Smooth muscle cell (in vitro differentiated cells): Measurements from ENCODE around the gene OGA. TPM values are rescaled to one million over a fixed set of nuclear protein-coding genes. Genes with fewer than 3 reads are reported as not detected.

Source experiments
- DNase-seq: peaks from one replicate; lab custom pipeline; 2025; ENCODE audit not compliant: unreplicated experiment; lab: John Stamatoyannopoulos, UW
- H2AFZ ChIP-seq: fragments of 200-600 bp; sonication (generic); 2 replicates; pipeline ENCODE4 v1.6.0; 2016; ENCODE audit warnings: antibody characterized with exemption, low read depth, mild to moderate bottlenecking
- H3F3A ChIP-seq: fragments of 200-600 bp; sonication (generic); 2 replicates; pipeline ENCODE4 v1.6.0; 2017; ENCODE audit warnings: antibody characterized with exemption, low read depth
- H3K27ac ChIP-seq: fragments of 200-600 bp; sonication (generic); 2 replicates; pipeline ENCODE4 v1.5.1; 2016; ENCODE audit warnings: low read depth, mild to moderate bottlenecking
- H3K27me3 ChIP-seq: fragments of 200-600 bp; sonication (generic); 2 replicates; pipeline ENCODE4 v1.6.1; 2016; ENCODE audit warnings: low read depth, mild to moderate bottlenecking
- H3K36me3 ChIP-seq: fragments of 200-600 bp; sonication (generic); 2 replicates; pipeline ENCODE4 v1.5.1; 2016; ENCODE audit warnings: low read depth
- H3K4me1 ChIP-seq: fragments of 200-600 bp; sonication (generic); 2 replicates; pipeline ENCODE4 v1.5.1; 2016; ENCODE audit warnings: low read depth
- H3K4me2 ChIP-seq: fragments of 200-600 bp; sonication (generic); 2 replicates; pipeline ENCODE4 v1.6.0; 2016; ENCODE audit warnings: mild to moderate bottlenecking
- H3K4me3 ChIP-seq: fragments of 200-600 bp; sonication (generic); 2 replicates; pipeline ENCODE4 v1.5.1; 2016; ENCODE audit warnings: mild to moderate bottlenecking
- H3K79me2 ChIP-seq: fragments of 200-600 bp; sonication (generic); 2 replicates; pipeline ENCODE4 v1.6.0; 2016; ENCODE audit warnings: low read depth, mild to moderate bottlenecking
- H3K9ac ChIP-seq: fragments of 200-600 bp; sonication (generic); 2 replicates; pipeline ENCODE4 v1.6.0; 2016; ENCODE audit warnings: low read depth
- H3K9me3 ChIP-seq: fragments of 200-600 bp; sonication (generic); replicated peaks from 2 replicates; pipeline ENCODE4 v1.5.1; 2016; ENCODE audit warnings: low read depth
- H4K20me1 ChIP-seq: fragments of 200-600 bp; sonication (generic); 2 replicates; pipeline ENCODE4 v1.6.0; 2016; ENCODE audit warnings: low read depth
- CTCF ChIP-seq: fragments of 200-600 bp; sonication (generic); IDR thresholded peaks from 2 replicates; pipeline ENCODE4 v1.5.1; 2017; ENCODE audit warnings: borderline replicate concordance, mild to moderate bottlenecking, antibody characterized with exemption; ENCODE audit not compliant: insufficient read depth, poor library complexity, severe bottlenecking
- WGBS: methylation state at CpG from one replicate; pipeline ENCODE4 v1.1.7; 2016; ENCODE audit warnings: low lambda C conversion rate; 5-methylcytosine and 5-hydroxymethylcytosine counted together
- polyA plus RNA-seq: library from polyadenylated mRNA; unstranded; fragments of >200 nt; fragmentation: Nextera tagmentation; extraction: Ambion mirVana; gene quantifications from 2 replicates; pipeline ENCODE4 v1.2.1, GENCODE V29; 2016
- total RNA-seq: library from RNA; depleted of rRNA; stranded (reverse); fragments of >200 nt; gene quantifications from 2 replicates; pipeline ENCODE4 v1.2.3, GENCODE V29; 2014

OGA gene
- total and polyA plus RNA-seq, 2 experiments from 2014 or later, result 54.8 to 98.6 TPM

- peak within 1 kb of the TSS; percentile 86 for H3K9ac ChIP-seq
- peak; percentile 52 for DNase-seq
- peak within 1 kb of the TSS; percentile 56 for H3K27ac ChIP-seq
- peak within 1 kb of the TSS; percentile 20 for H2AFZ ChIP-seq
- H3K4me3 ChIP-seq, result peak within 1 kb of the TSS; percentile 75
- peaks cover 50% of the 10 kb centered on the region for H4K20me1 ChIP-seq
- peak within 1 kb of the TSS; percentile 92 for H3K4me2 ChIP-seq
- H3K4me1 ChIP-seq, result peaks cover 20% of the 10 kb centered on the region
- TF ChIP-seq CTCF, result no peak
- H3F3A ChIP-seq, result peaks cover 39% of the 10 kb centered on the region
- H3K27me3 ChIP-seq, result peaks cover 18% of the 10 kb centered on the region
- 2% methylated on average over 52 of the region's 57 CpGs for WGBS
- H3K9me3 ChIP-seq, result no peaks in the 10 kb centered on the region
- peaks cover 5% of the 10 kb centered on the region for H3K36me3 ChIP-seq
- no peaks in the 10 kb centered on the region for H3K79me2 ChIP-seq
Measured at GRCh38 chr10:101782811-101783735, 35.2 kb downstream of the OGA start, which contains the start of gene NPM3. TSS of gene NPM3 (minus strand) at chr10:101783446. CDS start at chr10:101783390, 56 bp downstream.

- Histone ChIP-seq H3K4me2 (peak overlapping the region; percentile 92), H3K4me1 (peaks cover 20% of the 10 kb centered on the region), H3K9ac (peak overlapping the region; percentile 86), H2AFZ (no peak overlapping the region), H3K36me3 (peaks cover 5% of the 10 kb centered on the region), H4K20me1 (peaks cover 53% of the 10 kb centered on the region), H3K27me3 (peaks cover 26% of the 10 kb centered on the region), H3K27ac (no peak overlapping the region), H3K4me3 (peak overlapping the region; percentile 75), H3K9me3 (no peaks in the 10 kb centered on the region), H3F3A (peaks cover 33% of the 10 kb centered on the region), H3K79me2 (no peaks in the 10 kb centered on the region)
- DNase-seq, result no peak
- no peak for TF ChIP-seq CTCF
- 65% methylated on average over 17 of the region's 17 CpGs for WGBS
Measured at GRCh38 chr10:101781984-101782810, 36.0 kb downstream of the OGA start.

GRCh38 chr10:101781655-101781983, 36.6 kb downstream of the OGA start:
- Histone ChIP-seq H3K9me3 (no peaks in the 10 kb centered on the region), H3K4me2 (peak overlapping the region; percentile 92), H3K4me3 (no peak overlapping the region), H3K36me3 (peaks cover 5% of the 10 kb centered on the region), H3K4me1 (peaks cover 20% of the 10 kb centered on the region), H3K9ac (no peak overlapping the region), H2AFZ (no peak overlapping the region), H3K27me3 (peaks cover 32% of the 10 kb centered on the region), H3F3A (peaks cover 27% of the 10 kb centered on the region), H3K27ac (no peak overlapping the region), H3K79me2 (no peaks in the 10 kb centered on the region), H4K20me1 (peaks cover 54% of the 10 kb centered on the region)
- TF ChIP-seq CTCF, result no peak
- WGBS, result 86% methylated on average over 7 of the region's 7 CpGs
- DNase-seq, result no peak
